ENCODE data around the gene HIVEP3.

GRCh38 chr1:41638086-41639024 lies 280.4 kb downstream of the HIVEP3 start:
- TF ChIP-seq POLR2A (IDR thresholded peaks at IDR 0.05): no peak
- no peak for TF ChIP-seq CTCF (IDR thresholded peaks at IDR 0.05)

Measured in esophagus squamous epithelium (tissue), 4 donors.